ENCODE data around the gene LINS1.

LINS1 gene

DNA sequence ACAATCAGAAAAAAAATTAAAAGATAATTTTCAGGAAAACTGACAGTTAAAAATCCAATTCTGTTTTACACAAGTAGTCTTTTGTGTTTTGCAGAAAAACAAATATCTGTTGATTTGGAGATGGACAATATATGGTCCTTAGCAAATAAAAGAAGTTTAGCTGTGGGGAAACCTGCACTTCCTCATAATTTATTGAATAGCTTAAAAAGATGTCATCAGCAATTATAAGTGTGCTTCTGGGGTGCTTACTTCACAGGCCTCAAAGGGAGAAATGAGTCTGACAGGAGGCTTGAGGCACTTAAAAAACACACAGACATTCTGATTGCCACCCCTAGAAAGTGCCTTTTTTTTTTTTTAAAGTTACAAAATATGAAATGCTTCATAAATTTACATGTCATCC is 41.7 kb downstream of the LINS1 start:
- DNase-seq (ENCODE audit: low read depth in 4 of 4, low spot score in 1 of 4) = no peak

DNA sequence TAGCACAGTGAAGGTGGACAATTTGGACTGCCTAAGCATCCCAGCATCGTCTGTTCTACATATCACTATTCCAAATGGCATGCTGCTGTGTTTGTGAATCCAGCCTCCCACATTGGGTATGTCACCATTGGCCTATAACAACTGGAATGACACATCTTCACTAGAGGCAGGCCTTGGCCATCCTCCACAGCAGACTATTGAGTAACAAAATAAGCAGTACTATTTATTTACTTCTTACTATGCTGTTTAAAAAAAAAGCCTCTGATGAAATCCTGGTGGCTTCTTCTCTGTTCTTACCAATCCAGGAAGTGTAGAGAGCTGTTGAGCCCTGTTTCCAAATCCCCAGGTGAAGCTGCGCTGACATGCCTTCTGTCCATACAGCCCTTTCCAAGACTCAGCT is 42.7 kb downstream of the LINS1 start:
- DNase-seq (ENCODE audit: low read depth in 4 of 4, low spot score in 1 of 4) = no peak

DNA sequence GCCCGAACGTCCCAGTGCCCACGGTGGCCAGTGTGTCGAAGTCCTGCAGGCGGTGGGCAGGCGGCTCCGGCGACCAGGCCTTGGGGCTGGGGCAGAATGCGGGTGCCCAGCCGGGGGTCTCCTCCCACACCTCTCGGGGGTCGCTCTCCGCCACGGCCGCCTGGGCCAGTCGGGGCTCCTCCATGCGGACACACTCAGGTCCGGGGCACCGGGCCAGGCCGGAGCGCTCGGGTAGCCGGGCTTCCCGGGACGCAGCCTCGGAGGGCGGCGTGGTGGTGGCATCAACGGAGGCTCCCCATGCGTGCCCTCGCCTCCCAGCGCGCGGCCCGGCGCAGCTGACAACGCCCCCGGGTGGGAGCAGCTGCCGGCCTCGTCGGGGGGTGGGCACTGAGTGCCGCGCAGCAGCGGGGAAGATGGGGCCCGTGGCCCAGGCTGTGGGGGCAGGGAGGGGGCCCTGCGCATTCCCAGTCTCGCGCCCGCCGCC is 43.2 kb downstream of the LINS1 start:
- no peak for DNase-seq (ENCODE audit: low read depth in 4 of 4, low spot score in 1 of 4)

GRCh38 chr15:100553468-100553867 is 48.5 kb downstream of the LINS1 start:
- no peak for DNase-seq (ENCODE audit: low read depth in 4 of 4, low spot score in 1 of 4)

- DNase-seq (ENCODE audit: low read depth in 4 of 4, low spot score in 1 of 4) = no peak
Measured at GRCh38 chr15:100547961-100548360, 54.0 kb downstream of the LINS1 start.

DNA sequence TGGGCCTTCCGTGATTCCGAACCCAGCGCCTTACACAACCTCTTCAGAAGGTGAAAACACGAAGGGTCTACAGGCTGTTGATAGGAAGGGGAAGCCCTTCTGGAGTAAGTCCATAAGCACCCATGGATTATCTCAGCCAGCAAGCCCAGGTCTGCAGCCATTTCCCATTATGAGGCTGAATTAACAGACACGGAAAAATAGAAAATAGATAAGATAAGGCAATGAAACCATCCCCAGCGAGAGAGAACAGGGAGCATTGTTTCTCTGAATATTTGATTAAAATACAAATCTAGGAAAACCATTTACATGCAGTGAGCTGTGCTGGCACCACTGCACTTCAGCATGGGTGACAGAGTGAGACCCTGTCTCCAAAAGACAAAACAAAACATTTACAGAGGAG is 57.0 kb downstream of the LINS1 start:
- DNase-seq (ENCODE audit: low read depth in 4 of 4, low spot score in 1 of 4) = no peak

- no peak for DNase-seq (ENCODE audit: low read depth in 4 of 4, low spot score in 1 of 4)
Measured at GRCh38 chr15:100544338-100544841, 57.6 kb downstream of the LINS1 start.

DNA sequence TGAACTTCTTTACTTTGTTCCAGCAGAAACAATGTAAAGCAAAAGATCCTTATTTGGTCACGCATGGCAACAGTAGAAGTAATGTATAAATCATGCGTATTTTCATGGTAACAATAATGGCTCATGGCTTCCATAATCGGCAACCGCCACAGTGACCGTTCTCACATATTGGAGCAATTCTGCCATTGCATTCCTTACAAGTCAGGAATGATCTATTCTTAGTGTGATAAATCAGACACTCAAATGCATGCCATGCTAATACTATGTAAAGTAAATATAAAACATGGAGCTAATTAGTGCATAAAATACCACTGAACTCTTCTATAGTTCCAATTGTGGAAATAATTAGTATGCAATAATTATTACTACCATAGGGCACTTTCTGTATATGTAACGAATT is 59.7 kb downstream of the LINS1 start:
- no peak for DNase-seq (ENCODE audit: low read depth in 4 of 4, low spot score in 1 of 4)

DNA sequence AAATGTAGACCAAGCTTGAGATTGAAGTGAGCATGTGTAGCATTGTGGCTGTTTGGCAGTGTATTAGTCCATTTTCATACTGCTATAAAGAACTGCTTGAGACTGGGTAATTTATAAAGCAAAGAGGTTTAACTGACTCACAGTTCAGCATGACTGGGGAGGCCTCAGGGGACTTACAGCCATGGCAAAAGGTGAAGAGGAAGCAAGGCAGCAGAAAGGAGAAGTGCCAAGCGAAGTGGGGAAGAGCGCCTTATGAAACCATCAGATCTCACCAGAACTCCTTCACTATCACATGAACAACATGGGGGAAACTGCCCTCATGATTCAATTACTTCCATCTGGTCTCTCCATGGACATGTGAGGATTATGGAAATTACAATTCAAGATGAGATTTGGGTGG is 64.7 kb downstream of the LINS1 start:
- DNase-seq (ENCODE audit: low read depth in 4 of 4, low spot score in 1 of 4) = no peak

DNA sequence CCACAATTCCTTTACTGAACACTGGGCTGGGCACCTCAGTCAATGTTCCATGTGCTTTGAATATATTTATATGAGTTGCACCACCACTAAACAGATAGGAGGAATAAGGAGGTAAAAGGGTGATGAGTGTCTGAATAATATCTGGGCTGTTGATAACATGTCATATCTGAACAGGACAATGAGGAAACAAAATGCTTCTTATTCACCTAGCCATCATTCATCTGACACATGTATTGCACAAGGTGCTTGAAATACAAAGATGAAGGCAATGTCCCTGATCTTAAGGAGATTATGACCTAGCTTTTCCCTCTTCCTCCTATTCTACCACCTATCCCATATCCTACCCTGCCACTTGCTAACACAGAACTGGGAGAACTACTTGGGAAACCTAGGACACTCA is 65.3 kb downstream of the LINS1 start:
- DNase-seq (ENCODE audit: low read depth in 4 of 4, low spot score in 1 of 4) = no peak

GRCh38 chr15:100533886-100534285 is 68.1 kb downstream of the LINS1 start:
- no peak for DNase-seq (ENCODE audit: low read depth in 4 of 4, low spot score in 1 of 4)

GRCh38 chr15:100531823-100532327 is 70.1 kb downstream of the LINS1 start:
- no peak for DNase-seq (ENCODE audit: low read depth in 4 of 4, low spot score in 1 of 4)

- DNase-seq (ENCODE audit: low read depth in 4 of 4, low spot score in 1 of 4) = no peak
Measured at GRCh38 chr15:100531204-100531603, 70.8 kb downstream of the LINS1 start.

GRCh38 chr15:100529556-100529955 is 72.4 kb downstream of the LINS1 start:
- no peak for DNase-seq (ENCODE audit: low read depth in 4 of 4, low spot score in 1 of 4)

DNA sequence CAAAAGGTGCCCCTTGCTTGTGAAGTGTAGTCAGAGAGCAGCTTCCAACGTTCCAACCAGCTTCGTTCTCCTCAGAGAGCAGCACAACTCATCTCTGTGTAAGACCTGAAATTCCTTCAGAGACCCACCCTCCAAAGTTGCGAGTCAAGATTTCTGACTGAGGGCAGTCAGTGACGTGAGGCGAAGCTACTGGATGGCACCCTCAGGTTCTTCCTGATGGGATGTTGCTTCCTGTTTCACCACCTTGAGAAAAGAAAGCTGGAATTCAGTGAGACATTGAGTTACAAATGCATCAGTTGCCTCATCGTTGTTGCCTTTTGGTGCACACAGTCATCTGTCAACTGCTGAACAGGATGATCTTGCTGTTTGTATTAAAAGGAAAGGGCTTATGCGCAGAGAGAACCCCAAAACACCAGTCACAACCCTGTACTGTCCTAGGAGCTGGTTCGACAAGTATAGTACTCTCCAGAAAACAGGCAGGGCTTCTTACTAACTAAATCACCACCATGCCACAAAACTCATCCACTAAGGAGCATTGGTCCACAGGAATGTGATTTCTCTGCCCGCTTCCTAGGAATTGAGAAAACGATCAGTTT is 73.1 kb downstream of the LINS1 start, which contains the start of gene CERS3:
CERS3 (minus strand) TSS at position 118 of the 596 bp plus-strand sequence. CDS start 27,101 bp downstream, outside the sequence.
- DNase-seq (ENCODE audit: low read depth in 4 of 4, low spot score in 1 of 4) = no peak

DNA sequence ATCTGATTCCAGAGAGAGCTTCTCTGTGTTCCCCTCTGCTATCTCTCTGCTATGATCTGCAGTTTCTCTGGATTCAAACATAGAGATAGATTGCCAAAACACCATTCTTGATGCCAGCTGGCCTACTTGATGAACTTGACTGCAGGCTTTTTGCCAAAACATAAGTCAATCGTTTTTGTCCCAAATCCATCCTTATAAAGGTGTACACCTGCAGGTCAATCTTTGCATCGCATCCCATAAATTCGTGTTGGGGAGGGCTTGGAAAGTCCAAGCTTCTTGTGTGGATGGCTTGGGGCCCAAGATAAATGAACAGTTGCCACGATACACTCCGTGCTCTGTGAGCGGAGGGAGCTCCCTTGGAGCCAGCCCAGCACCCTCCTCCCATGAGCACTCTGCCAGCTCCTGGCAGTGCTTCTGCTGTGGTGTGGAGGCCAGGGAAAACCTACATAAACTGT is 75.9 kb downstream of the LINS1 start:
- DNase-seq (ENCODE audit: low read depth in 4 of 4, low spot score in 1 of 4) = no peak

- no peak for DNase-seq (ENCODE audit: low read depth in 4 of 4, low spot score in 1 of 4)
Measured at GRCh38 chr15:100525436-100525835, 76.5 kb downstream of the LINS1 start.

- DNase-seq (ENCODE audit: low read depth in 4 of 4, low spot score in 1 of 4) = no peak
Measured at GRCh38 chr15:100524326-100524725, 77.7 kb downstream of the LINS1 start.

GRCh38 chr15:100521907-100522306 is 80.1 kb downstream of the LINS1 start:
- no peak for DNase-seq (ENCODE audit: low read depth in 4 of 4, low spot score in 1 of 4)

DNA sequence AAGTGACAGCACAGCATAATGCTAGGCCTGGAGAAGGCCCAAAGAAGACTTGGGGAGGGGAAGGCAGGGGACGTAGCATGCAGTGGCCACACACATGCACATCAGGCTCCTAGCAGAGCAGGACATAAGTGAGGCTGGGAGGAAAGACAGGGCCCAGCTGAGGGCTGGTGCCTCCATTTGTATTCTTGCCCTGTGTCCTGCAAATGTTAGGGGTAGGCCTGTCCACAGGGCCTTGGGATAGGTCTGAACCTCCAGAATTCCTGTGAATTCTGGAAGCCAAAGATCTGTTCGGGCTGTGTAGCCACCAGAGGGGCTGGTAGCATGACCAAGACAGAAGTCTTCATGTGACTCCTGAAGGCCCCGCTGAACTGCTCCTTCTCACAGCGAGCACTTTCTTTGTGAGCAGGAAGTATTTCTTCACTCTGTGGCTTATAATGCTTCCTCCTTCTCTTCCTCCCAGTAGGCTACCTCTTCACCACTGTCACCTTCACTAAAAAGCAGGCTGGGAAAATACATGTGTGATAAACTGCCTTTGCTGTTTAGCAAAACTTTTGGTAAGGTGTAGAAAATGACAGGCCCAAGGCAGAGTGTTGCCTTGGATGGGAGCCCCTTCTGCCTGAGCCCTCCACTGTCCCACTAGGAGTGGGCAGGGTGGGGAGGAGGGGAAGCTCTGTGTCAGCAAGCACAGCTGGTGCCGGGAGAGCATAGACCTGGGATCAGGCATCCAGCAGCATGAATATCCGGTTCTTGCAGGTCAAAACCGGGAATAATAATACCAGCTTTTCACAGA is 81.7 kb downstream of the LINS1 start:
- no peak for DNase-seq (ENCODE audit: low read depth in 4 of 4, low spot score in 1 of 4)

- DNase-seq (ENCODE audit: low read depth in 4 of 4, low spot score in 1 of 4) = no peak
Measured at GRCh38 chr15:100517846-100518245, 84.1 kb downstream of the LINS1 start.

Measured in stimulated activated CD4-positive, alpha-beta T cell treated with anti-CD3 and anti-CD28 coated beads, Interleukin-1b, Interleukin-23, amount 100 ng/mL, for 24 hours (primary cell).